Adrenal gland (tissue), 5 donors: ENCODE results near the gene POU2F3.

ENCODE experiments used
- CTCF ChIP-seq, 6 experiments: fragments of 450-650 bp in 4 of 6; fragments of 200-600 bp in 2 of 6; sonication (generic) in 1 of 6; IDR thresholded peaks; 1 replicate in 5 of 6; 2 replicates in 1 of 6; pipeline versions ENCODE4 v1.5.1 to v1.8.0; 2016 to 2021; ENCODE audit warnings: antibody characterized with exemption in 6 of 6, mild to moderate bottlenecking in 2 of 6, moderate library complexity in 1 of 6
- POLR2A ChIP-seq, 2 donors: fragments of 450-650 bp; IDR thresholded peaks; one replicate each; pipeline ENCODE4 v1.6.1; 2017; ENCODE audit warnings: antibody characterized with exemption in 2 of 2, mild to moderate bottlenecking in 2 of 2, moderate library complexity in 1 of 2
- donor health status: DM: no; HTN: no; CAD: no.

GRCh38 chr11:120289426-120289825, 49.5 kb downstream of the POU2F3 start:
- TF ChIP-seq CTCF (IDR thresholded peaks at IDR 0.05) (no peak), POLR2A (IDR thresholded peaks at IDR 0.05) (no peak)
